ENCODE data around the gene BUD13. TPM values are rescaled to one million over a fixed set of nuclear protein-coding genes. Genes with fewer than 3 reads are reported as not detected.

BUD13 gene
- polyA plus RNA-seq, 1 donor (not counting 4 experiments of a cell fraction or from before 2014, with no cell fraction given) = 12.6 TPM

DNA sequence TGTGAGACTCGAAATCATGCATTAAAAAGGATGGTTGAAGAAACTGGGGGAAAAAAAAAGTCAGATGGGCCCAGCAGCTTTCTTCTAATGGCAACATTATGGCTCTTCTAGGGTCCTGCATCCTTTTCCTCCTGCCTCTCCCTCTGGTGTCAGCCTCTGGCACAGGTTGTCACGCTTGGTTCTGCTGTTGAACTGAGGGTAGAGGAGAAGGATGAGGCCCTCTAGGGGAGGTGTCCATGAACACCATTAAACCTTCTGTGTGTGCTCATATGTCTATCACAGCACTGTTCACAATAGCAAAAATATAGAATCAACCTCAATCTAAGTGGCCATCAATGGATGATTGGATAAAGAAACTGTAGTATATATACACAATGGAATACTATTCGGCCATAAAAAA is 36.0 kb downstream of the BUD13 start:
- no peaks in the 10 kb centered on the region for H3K9me3 ChIP-seq (ENCODE audit: control insufficient read depth, low read depth, low read length)
- no peak overlapping the region for H2AFZ ChIP-seq (ENCODE audit: control insufficient read depth, low read length)
- dilution Hi-C loops (cut with MboI; ENCODE audit: extremely low pct_ligation_motif_present, low sequenced_read_pairs) = no loop called here
- no peak overlapping the region for H3K4me2 ChIP-seq (ENCODE audit: control insufficient read depth, extremely low read depth, insufficient read depth, low read depth, low read length)
- FAIRE-seq (no peak), DNase-seq (ENCODE audit: low read depth, low spot score) (no peak)
- no peaks in the 10 kb centered on the region for H3K4me1 ChIP-seq (ENCODE audit: control insufficient read depth, extremely low read depth, insufficient read depth, low read length)
- no peak overlapping the region for H3K9ac ChIP-seq (ENCODE audit: control insufficient read depth, extremely low read depth, insufficient read depth, low read length)
- TF ChIP-seq, protein P1, sequence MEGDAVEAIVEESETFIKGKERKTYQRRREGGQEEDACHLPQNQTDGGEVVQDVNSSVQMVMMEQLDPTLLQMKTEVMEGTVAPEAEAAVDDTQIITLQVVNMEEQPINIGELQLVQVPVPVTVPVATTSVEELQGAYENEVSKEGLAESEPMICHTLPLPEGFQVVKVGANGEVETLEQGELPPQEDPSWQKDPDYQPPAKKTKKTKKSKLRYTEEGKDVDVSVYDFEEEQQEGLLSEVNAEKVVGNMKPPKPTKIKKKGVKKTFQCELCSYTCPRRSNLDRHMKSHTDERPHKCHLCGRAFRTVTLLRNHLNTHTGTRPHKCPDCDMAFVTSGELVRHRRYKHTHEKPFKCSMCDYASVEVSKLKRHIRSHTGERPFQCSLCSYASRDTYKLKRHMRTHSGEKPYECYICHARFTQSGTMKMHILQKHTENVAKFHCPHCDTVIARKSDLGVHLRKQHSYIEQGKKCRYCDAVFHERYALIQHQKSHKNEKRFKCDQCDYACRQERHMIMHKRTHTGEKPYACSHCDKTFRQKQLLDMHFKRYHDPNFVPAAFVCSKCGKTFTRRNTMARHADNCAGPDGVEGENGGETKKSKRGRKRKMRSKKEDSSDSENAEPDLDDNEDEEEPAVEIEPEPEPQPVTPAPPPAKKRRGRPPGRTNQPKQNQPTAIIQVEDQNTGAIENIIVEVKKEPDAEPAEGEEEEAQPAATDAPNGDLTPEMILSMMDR (optimal IDR thresholded peaks at IDR 0.05 in 1 of 3, IDR thresholded peaks at IDR 0.05 in 1 of 3, conservative IDR thresholded peaks at IDR 0.05 in 1 of 3; ENCODE audit: extremely low read depth in 1 of 3, insufficient read depth in 2 of 3, low read length in 3 of 3) = peak; percentile 27 to 34 (median 32)
- no peak for TF ChIP-seq EZH2 (IDR thresholded peaks at IDR 0.05; ENCODE audit: low read length)
- H3K4me3 ChIP-seq (ENCODE audit: control insufficient read depth in 2 of 3, extremely low read depth in 1 of 3, insufficient read depth in 2 of 3, low read depth in 1 of 3, low read length in 3 of 3) = no peak overlapping the region
- H3K79me2 ChIP-seq (ENCODE audit: control insufficient read depth, insufficient read depth, low read length) = no peaks in the 10 kb centered on the region
- H3K9me1 ChIP-seq (ENCODE audit: control insufficient read depth, extremely low read depth, insufficient read depth, low read length) = no peaks in the 10 kb centered on the region
- H3K36me3 ChIP-seq (ENCODE audit: control insufficient read depth in 2 of 2, extremely low read depth in 1 of 2, insufficient read depth in 2 of 2, low read length in 2 of 2) = no peaks in the 10 kb centered on the region
- no peaks in the 10 kb centered on the region for H4K20me1 ChIP-seq (ENCODE audit: control insufficient read depth, extremely low read depth, insufficient read depth, low read length)
- H3K27ac ChIP-seq (ENCODE audit: control insufficient read depth, insufficient read depth, low read length) = no peak overlapping the region
- peaks cover 2% of the 10 kb centered on the region for H3K27me3 ChIP-seq (ENCODE audit: control insufficient read depth, extremely low read depth, insufficient read depth, low read length)

DNA sequence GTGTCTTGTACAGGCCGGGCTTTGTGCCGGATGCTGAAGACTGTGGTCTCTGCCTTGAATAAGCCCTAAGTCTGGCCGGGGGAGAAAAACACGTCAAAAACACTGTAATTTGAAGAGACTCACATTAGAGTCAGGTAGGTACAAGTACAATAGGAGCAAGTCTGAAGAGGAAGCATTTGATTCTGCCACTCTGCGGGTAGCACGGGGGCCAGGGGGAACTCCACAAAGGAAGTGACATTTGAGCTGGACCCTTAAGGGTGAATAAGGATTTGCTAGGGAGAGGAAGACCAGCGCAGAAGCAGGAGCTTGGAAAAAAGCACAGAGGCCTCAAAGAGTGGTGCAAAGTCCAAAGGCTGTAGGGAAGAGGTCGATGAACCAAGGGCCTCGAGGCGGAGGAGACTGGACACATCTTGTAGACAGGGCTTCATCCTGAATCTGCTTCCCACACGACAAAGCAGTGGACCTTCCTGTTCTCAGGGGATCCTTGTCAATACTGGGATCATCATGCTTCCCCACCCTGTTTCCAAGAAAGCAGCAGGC is 38.7 kb downstream of the BUD13 start:
- dilution Hi-C loops (cut with MboI; ENCODE audit: extremely low pct_ligation_motif_present, low sequenced_read_pairs) = no loop called here

More for the DNA sequence above, 38.7 kb downstream of the BUD13 start:
- Histone ChIP-seq H2AFZ (ENCODE audit: control insufficient read depth, low read length) (no peak overlapping the region), H3K27ac (ENCODE audit: control insufficient read depth, insufficient read depth, low read length) (no peak overlapping the region), H3K9me3 (ENCODE audit: control insufficient read depth, low read depth, low read length) (no peaks in the 10 kb centered on the region), H3K36me3 (ENCODE audit: control insufficient read depth in 2 of 2, extremely low read depth in 1 of 2, insufficient read depth in 2 of 2, low read length in 2 of 2) (no peaks in the 10 kb centered on the region), H3K9me1 (ENCODE audit: control insufficient read depth, extremely low read depth, insufficient read depth, low read length) (no peaks in the 10 kb centered on the region), H3K9ac (ENCODE audit: control insufficient read depth, extremely low read depth, insufficient read depth, low read length) (no peak overlapping the region), H3K27me3 (ENCODE audit: control insufficient read depth, extremely low read depth, insufficient read depth, low read length) (peaks cover 23% of the 10 kb centered on the region), H3K4me2 (ENCODE audit: control insufficient read depth, extremely low read depth, insufficient read depth, low read depth, low read length) (no peak overlapping the region), H3K79me2 (ENCODE audit: control insufficient read depth, insufficient read depth, low read length) (no peaks in the 10 kb centered on the region), H3K4me1 (ENCODE audit: control insufficient read depth, extremely low read depth, insufficient read depth, low read length) (no peaks in the 10 kb centered on the region), H4K20me1 (ENCODE audit: control insufficient read depth, extremely low read depth, insufficient read depth, low read length) (no peaks in the 10 kb centered on the region), H3K4me3 (ENCODE audit: control insufficient read depth in 2 of 3, extremely low read depth in 1 of 3, insufficient read depth in 2 of 3, low read depth in 1 of 3, low read length in 3 of 3) (no peak overlapping the region)
- DNase-seq (ENCODE audit: low read depth, low spot score) (no peak), FAIRE-seq (no peak)
- TF ChIP-seq, protein P1 (optimal IDR thresholded peaks at IDR 0.05 in 1 of 3, IDR thresholded peaks at IDR 0.05 in 1 of 3, conservative IDR thresholded peaks at IDR 0.05 in 1 of 3; ENCODE audit: extremely low read depth in 1 of 3, insufficient read depth in 2 of 3, low read length in 3 of 3) = no peak
- TF ChIP-seq EZH2 (IDR thresholded peaks at IDR 0.05; ENCODE audit: low read length) = no peak
